Testis (tissue), 2 donors: Measurements from ENCODE around the gene GFI1B.

Experiments
- CTCF ChIP-seq, 3 experiments: fragments of 450-650 bp in 2 of 3; fragments of 200-600 bp in 1 of 3; sonication (generic) in 1 of 3; IDR thresholded peaks; one replicate each; pipeline ENCODE4 v1.5.1; 2016 to 2019; ENCODE audit warnings: antibody characterized with exemption in 3 of 3, mild to moderate bottlenecking in 2 of 3, moderate library complexity in 1 of 3
- POLR2A ChIP-seq: fragments of 450-650 bp; IDR thresholded peaks from one replicate; pipeline ENCODE4 v1.6.1; 2017; ENCODE audit warnings: antibody characterized with exemption, mild to moderate bottlenecking, moderate library complexity

- TF ChIP-seq CTCF (IDR thresholded peaks at IDR 0.05) (no peak), POLR2A (no peak)
Observed at GRCh38 chr9:132986114-132986513, 7.6 kb downstream of the GFI1B start.
